ENCODE data around the gene WLS. TPM values are rescaled to one million over a fixed set of nuclear protein-coding genes. Genes with fewer than 3 reads are reported as not detected.

WLS gene
- total and polyA plus RNA-seq, 9 donors: 42.2 to 303 (median 120) TPM

- Histone ChIP-seq H3K27me3 (no peaks in the 10 kb centered on the region), H3K36me3 (no peaks in the 10 kb centered on the region), H3K9me3 (no peaks in the 10 kb centered on the region), H3K27ac (no peak overlapping the region), H3K4me3 (no peak overlapping the region), H3K4me1 (ENCODE audit: insufficient read depth) (peaks cover 2% of the 10 kb centered on the region)
- WGBS, 3 donors: 90 to 95% (median 91%) methylated on average over 8 of the region's 8 CpGs
- no peak for DNase-seq
- TF ChIP-seq EP300 (IDR thresholded peaks at IDR 0.05) (no peak), POLR2A (IDR thresholded peaks at IDR 0.05) (no peak), CTCF (IDR thresholded peaks at IDR 0.05) (no peak)
- intact Hi-C loops (cut with DNase I): no loop called here
Measured at GRCh38 chr1:68158837-68159236, 73.5 kb downstream of the WLS start.

GRCh38 chr1:68157416-68157815 lies 74.9 kb downstream of the WLS start:
- Histone ChIP-seq H3K9me3 (no peaks in the 10 kb centered on the region), H3K27ac (no peak overlapping the region), H3K4me1 (ENCODE audit: insufficient read depth) (peaks cover 2% of the 10 kb centered on the region), H3K4me3 (no peak overlapping the region), H3K27me3 (no peaks in the 10 kb centered on the region), H3K36me3 (no peaks in the 10 kb centered on the region)
- intact Hi-C loops (cut with DNase I): no loop called here
- WGBS, 3 donors: 97% methylated on average over 2 of the region's 2 CpGs
- TF ChIP-seq EP300 (IDR thresholded peaks at IDR 0.05) (no peak), POLR2A (IDR thresholded peaks at IDR 0.05) (no peak), CTCF (IDR thresholded peaks at IDR 0.05) (no peak)
- DNase-seq: no peak

GRCh38 chr1:68151690-68152089 lies 80.6 kb downstream of the WLS start:
- H3K36me3 ChIP-seq: no peaks in the 10 kb centered on the region
- H3K27me3 ChIP-seq: no peaks in the 10 kb centered on the region
- no peak for DNase-seq
- TF ChIP-seq EP300 (IDR thresholded peaks at IDR 0.05) (no peak), CTCF (IDR thresholded peaks at IDR 0.05) (no peak), POLR2A (IDR thresholded peaks at IDR 0.05) (no peak)
- no peaks in the 10 kb centered on the region for H3K9me3 ChIP-seq
- H3K4me1 ChIP-seq (ENCODE audit: insufficient read depth): no peaks in the 10 kb centered on the region
- 72 to 96% (median 80%) methylated on average over 3 of the region's 3 CpGs for WGBS, 3 donors
- H3K4me3 ChIP-seq: no peak overlapping the region
- no peak overlapping the region for H3K27ac ChIP-seq
- intact Hi-C loops (cut with DNase I): no loop called here

- 87 to 90% (median 87%) methylated on average over 8 of the region's 8 CpGs for WGBS, 3 donors
- Histone ChIP-seq H3K27me3 (no peaks in the 10 kb centered on the region), H3K27ac (no peak overlapping the region), H3K9me3 (no peaks in the 10 kb centered on the region), H3K4me3 (no peak overlapping the region), H3K4me1 (ENCODE audit: insufficient read depth) (peaks cover 5% of the 10 kb centered on the region), H3K36me3 (no peaks in the 10 kb centered on the region)
- intact Hi-C loops (cut with DNase I): no loop called here
- no peak for TF ChIP-seq CTCF (IDR thresholded peaks at IDR 0.05)
- TF ChIP-seq POLR2A (IDR thresholded peaks at IDR 0.05): no peak
- TF ChIP-seq EP300 (IDR thresholded peaks at IDR 0.05): no peak
- no peak for DNase-seq
Measured at GRCh38 chr1:68149907-68150306, 82.4 kb downstream of the WLS start.

Data from ovary (tissue), 9 donors.